ENCODE measurements around the gene PLCB2.
A peak's percentile ranks its signal among the peaks of the same experiment; 100 is the strongest.

The PLCB2 gene

DNA sequence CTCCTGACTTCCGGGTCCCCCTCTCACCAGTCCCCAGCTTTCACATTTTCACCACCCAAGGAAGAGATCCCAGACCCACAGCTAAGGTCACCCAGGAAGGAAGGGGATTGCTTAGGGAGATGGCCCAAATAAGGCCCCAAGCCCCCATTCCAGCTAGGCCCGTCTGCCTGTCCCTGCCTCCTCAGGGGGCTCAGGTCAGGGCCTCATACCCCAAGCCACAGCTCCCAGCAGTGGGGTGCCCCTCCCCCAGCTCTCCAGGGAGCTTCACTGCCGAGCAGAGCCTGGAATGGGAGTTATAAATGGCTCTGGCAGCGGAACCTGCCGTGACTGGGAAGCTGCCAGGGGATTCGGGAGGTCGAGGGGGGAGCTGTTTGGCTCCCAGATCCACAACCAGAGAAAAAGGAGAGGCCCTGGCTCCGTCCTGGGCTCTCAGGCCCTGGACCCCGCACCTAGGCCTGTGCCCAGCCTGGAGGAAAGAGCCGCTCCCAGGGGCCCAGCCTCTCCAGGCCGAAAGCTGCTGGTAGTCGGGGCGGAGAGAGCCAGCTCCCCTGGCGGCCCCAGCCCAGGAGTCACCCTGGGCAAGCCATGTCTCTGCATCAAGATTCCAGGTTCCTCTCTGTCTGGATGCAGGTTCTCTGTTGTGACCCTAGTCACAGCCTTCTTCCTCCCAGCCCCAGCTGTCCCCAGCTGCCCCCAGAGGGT is 32.5 kb upstream of the PLCB2 start:
- peak; percentile 90 for DNase-seq (ENCODE audit: low read depth, low spot score)

DNA sequence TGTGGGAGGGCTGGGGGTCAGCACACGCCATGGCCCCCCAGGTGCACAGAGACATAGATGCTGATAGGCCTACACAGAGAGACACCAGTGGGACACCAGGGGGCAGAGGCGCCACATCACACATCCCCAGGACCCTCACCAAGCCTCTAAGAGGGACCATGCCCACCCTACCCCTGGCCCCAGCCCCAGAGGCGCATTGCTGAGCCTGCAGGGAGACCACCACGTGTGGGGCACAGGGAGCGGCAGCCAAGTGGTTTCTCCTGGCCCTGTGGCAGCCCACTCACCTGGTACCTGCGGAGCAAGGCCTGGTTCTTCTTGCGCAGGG is 31.8 kb upstream of the PLCB2 start:
- DNase-seq (ENCODE audit: low read depth, low spot score) = peak; percentile 59

DNA sequence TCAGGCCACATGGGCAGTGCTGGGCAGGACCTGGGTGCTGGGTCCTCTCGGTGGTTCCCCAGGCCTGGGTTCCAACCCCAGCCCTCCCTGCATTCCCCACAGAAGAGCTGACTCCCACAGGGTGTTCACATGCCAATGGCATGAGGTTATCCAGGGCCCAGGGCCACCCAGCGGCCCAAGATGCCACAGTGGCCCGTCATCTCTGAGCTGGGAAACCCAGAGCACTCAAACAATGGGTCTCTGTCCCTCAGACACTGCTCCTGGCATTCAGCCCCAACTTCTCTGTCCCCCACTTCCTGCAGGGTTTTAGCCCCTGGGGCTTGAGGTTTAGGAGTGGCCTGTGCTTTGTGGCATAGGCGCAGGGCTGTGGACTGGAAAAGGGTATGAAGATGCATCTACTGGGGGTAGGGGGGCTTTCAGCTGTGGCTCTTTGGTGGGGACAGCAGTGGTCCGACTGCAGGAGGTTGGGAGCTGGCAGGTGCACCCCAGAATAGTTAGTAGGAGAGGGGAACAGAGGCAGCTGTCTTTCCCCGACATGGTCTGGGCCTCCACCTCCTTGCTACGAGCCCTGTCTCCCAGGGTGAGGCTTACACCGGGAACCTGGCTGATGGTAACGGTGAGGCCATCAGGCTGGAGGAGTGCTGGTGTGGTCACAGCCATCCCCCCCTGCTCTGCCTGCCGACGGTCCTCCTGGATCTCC is 31.3 kb upstream of the PLCB2 start:
- DNase-seq (ENCODE audit: low read depth, low spot score) = peak; percentile 98

DNA sequence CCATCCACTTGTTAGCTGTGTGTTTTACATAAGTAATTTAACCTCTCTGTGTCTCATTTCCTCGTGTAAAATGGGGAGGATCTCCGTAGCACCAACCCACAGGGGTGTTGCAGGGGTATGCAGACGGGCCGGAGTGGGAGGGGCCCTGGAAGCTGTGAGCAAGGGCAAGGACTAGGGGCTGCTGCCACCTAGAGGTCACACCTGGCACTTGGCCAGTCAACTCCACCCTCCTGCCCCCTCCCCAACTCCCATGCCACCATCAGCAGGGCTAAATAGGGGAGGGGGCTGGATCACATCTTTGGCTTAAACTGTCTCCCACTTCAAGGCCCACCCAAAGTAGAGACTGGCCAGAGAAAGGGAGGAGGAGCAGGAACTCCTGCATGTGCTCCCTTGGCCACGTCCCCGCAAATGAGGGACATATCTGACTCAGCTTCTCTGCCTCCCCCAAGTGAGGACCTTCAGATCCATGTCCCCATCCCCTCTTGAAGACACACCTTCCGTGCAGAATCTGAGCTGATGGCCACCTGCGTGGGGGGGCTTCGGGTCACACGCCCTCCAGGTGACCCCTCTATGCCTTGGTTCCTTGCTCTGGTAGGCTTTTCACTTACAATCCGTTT is 30.4 kb upstream of the PLCB2 start:
- peak; percentile 87 for DNase-seq (ENCODE audit: low read depth, low spot score)

DNA sequence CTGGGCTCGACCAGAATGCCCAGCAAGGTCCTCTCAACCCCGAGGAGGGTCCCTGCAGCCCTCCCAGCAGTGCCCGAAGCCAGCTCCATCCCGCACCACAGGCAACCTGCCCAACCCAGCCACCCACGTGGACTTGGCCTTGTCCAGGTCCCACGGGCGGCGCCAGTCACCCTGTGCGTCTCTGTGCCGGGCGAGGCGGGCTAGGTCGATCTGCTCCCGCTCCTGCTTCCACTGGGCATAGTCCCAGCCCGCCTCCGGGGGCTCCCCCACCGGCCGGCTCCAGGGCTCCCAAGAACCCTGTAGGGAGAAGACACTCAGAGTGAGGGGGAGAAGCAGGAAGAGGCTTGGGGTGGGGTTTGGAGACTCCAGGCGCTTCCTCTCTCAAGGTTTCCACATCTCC is 29.9 kb upstream of the PLCB2 start:
- no peak for DNase-seq (ENCODE audit: low read depth, low spot score)

DNA sequence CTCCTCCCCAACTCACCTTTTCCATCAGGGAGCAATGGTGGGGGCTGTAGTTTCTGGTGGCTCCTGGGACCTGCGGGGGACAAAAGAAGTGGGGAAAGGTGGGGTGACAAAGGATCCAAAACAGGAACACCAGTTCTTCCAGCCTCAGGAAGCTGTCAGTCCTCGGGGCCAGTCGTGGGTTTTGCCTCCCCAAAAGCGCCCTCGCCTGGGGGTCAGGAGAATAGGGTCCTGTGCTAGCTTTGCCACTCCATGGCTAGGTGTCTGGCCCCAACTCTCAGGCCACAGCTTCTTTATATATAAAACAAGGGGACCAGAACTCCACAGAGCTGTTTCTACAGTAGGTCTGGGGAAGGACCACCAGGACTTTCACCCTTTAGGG is 29.0 kb upstream of the PLCB2 start:
- DNase-seq (ENCODE audit: low read depth, low spot score) = no peak

DNA sequence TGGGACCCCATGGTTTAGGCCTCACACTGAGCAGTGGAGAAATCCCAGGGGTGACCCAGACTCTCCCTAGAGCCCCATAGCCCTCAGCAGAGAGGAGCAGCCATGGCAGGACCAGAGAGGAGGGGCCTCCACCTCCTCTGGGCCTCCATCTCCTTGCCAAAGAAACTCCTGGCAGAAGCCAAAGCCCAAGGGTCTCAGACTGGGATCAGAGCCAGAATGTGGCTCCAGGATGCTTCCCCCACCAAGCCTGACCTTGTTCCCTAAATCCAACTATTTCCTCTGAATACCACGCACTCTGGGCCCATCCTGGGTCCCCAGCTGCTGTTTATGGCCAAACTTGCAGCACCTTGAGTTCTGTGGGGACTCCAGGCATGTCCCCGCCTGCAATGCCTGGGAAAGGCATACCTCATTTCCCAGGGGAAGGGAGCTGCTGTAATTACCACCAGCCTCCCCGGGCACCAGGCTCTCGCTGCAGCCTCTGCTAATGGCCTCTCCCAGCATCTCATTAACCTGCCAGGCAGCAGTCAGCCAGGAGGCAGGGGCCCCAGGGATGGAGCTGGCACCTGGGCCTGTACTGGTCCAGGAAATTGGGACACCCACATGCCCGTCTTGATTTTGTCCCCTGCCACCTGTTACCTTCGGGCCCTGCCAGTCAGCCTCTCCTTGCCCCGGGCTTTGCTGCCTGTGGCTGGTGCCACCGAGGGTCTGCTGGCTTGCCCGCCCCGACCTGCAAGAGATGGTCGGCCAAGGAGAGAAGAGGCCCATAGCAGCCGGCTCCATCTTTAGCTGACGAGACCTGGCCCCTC is 28.4 kb upstream of the PLCB2 start:
- no peak for DNase-seq (ENCODE audit: low read depth, low spot score)

DNA sequence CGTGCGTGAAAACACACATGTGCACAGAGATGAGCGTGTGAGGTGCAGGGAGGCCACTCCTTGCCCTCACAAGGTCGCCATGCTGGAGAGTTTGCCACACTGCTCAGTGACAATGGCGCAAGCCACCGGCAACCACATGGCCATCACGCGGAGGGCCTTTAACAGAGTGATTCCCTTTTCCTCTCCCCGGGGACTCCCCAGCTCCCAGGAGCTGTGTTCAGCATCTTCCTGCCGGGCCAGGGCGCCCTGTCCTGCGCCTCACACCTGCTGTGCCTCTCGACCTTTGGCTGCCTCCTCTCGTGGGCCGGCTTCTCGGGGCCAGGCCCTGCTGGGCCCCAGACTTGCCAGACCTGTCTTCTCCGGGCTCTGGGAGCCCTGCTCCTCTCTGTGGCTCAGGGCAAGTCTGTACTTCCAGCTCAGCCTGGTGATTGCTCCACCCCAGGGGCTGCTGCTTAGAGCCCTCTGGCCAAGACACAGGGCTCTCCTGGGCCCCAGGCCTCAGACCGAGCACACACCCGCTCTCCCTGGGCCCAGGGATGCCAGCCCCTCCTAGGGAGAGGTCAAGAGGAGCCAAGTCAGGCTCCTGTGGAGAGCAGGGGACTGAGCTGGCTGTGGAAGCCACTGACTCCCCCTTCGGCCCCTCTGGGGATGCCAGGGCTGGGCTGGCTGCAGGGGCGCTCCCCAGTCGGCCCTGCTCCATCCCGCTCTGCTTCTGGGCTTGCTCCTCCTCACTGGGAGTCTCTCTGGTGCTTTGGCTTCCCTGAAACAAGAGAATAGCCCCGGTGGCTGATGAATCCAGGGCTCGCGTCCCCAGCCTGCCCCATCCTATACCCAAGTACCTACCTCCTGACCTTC is 27.4 kb upstream of the PLCB2 start:
- no peak for DNase-seq (ENCODE audit: low read depth, low spot score)

DNA sequence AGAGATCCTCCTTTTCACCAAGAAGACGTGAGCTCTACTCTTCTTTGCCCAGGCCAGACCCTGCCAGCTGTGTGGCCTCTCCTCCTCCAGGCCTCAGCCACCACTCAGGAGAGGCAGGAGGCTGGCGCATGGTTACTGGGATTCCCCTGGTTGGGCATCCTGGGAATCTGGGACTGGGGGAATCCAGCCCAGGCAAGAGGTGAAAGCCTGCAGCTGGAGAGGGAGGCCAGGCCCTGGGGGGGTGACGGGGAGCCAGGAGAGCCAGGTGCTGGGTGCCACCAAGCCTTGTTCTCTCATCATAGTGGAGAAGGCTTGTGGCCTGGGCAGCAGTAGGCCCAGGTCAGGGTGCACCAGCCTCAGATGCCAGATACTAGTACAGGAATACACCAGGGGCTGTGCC is 26.8 kb upstream of the PLCB2 start:
- DNase-seq (ENCODE audit: low read depth, low spot score) = no peak

DNA sequence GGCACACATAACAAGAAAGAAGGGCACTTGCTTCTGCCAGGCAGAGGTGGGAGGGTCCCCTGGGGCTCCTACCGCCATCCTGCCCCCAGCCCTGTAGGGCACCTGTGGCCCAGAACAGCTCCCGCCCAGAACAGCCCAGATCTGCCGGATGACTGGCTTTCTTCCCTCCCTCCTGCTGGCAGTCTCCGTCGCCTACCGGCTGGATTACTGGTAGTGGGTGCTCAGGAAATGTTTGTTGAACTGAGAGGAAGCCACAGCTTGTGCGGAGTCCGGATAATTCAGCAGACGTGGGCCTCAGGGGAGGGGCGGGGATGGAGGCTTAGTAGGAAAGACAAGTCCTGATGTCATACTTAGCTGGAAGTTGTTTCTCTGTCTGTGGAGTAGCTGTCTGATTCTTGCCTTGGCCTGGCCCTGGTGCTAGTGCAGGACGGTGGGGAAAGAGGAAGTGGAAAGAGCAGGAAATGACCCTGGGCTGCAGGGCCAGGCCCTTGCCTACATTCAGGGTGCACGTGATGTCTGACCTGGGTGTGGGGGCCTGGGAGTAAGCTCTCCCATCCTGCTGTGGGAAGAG is 26.3 kb upstream of the PLCB2 start:
- DNase-seq (ENCODE audit: low read depth, low spot score) = peak; percentile 63

DNA sequence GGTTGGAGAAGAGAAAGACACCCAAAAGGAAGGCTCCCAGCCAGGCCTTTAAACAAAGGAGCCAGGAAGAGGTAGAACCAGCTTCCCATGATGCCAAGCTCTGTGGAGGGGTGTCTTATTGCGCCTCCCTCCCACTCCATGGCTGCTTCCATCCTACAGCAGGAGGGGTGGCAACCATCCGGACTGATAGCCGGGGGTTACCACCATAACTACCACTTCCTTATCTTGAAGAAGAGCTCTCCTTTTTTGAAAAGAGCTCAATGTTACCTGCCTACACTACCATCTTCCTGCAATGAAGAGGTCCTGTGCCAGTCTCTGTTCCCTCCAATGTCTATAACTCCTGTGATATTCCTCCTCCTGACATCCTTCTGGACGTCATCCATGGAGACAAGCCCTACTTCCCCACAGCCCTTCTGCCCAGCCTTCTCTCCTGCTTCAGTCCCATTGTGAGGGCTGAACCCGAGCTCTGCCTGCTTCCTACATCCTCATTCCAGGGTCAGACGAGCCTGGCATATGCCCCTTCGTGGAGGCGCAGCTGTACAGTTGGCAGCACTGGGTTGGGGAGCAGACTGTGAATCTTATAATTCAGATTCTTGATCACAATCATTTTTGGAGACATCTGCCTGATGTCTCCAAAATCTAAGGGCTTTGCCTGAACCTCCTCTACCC is 24.5 kb upstream of the PLCB2 start:
- no peak for DNase-seq (ENCODE audit: low read depth, low spot score)

DNA sequence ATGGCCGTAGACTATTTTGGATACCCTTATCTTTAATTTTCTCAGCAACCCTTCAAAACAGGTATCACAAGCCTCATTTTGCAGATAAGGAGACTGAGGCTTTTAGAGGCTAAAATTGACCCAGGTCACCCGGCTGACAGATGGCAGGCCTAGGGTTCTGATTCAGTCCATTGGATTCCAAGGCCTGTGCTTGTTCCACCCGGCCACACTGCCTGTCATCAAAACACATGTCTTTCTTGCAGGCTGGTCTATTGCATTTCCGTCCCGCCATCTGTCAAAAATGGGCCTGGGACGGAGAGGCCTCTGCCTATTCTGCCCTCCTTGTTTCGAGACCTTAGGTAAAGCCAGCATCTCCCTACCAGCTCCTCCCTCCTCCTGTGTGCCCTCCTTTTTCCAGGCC is 23.9 kb upstream of the PLCB2 start:
- DNase-seq (ENCODE audit: low read depth, low spot score) = no peak

DNA sequence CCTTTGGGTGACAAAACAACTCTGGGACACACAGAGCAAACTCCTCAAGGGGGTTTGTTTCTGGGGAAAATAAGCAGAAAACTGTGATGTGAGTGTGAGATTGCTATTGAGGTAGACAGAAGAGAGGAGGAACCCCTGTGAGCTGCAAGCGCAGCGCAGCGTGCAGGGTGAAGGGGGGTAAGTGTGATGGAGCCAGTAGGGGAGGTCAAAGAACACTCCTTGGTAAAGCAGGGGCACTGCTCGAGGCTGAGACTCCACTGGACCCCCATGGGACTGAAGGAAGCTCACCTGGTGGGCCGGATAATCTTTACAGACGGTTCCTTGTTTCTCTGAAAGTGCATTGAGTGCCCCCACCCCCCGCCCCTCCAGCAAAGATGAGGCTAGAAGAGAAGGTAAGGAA is 23.3 kb upstream of the PLCB2 start:
- DNase-seq (ENCODE audit: low read depth, low spot score) = no peak

DNA sequence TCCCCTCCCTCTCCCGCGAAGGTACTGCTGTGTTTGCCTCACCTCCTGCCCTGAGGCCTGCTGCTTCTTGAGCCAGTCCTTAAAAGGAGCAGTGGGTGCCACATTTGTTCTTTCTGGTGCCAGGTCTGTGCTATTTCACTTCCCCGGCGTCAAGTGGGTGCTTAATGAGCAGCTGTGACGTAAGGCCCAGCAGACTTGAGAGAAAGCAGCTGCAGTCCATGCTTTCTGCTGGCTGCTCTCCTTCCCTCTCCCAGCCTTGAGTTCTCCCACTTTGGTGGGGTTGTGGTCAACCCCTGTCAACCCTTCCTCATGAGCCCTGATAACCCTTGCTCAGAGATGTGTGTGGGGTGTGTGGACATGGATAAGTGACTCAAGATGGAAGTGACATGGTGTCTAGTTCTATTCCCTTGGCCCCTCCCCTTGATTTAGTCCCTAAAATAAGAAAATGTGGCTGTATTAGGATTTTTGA is 22.7 kb upstream of the PLCB2 start:
- peak; percentile 58 for DNase-seq (ENCODE audit: low read depth, low spot score)

DNA sequence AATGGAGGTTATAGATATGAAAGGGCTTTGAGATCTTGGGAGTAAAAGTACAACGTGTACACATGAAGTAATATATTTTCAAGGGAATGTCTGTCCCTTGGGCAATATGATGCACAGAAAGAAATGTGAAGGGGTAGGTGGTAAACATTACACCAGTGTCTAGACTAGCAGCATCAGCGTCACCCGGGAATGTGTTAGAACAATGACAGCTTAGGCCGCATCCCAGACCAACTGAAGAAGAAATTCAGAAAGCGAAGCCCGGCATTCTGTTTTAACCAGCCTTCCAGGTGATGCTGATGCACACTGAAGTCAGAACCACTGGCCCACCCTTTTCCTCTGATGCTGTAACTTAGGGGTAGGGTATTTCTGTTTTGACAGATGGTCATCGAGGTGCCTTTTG is 22.1 kb upstream of the PLCB2 start:
- DNase-seq (ENCODE audit: low read depth, low spot score) = no peak

DNA sequence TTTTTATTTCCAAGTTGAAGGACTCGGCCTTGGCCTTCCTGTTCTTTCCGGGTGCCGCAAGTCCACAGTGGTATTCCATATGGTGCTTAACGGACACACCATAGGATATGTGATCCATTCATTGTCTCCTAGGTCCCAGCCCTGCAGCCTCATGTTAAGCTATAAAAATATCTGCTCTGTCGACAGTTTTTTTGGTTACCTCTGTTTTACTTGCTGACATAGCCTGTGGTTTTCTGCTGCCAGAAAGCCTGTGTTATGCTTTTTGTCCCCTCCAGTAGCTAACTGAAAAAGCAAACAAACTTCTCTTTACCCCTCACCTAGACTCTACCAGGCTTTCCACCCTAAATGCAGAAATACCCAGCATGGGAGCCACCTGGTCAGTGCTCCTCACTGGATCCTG is 21.0 kb upstream of the PLCB2 start:
- DNase-seq (ENCODE audit: low read depth, low spot score) = no peak

DNA sequence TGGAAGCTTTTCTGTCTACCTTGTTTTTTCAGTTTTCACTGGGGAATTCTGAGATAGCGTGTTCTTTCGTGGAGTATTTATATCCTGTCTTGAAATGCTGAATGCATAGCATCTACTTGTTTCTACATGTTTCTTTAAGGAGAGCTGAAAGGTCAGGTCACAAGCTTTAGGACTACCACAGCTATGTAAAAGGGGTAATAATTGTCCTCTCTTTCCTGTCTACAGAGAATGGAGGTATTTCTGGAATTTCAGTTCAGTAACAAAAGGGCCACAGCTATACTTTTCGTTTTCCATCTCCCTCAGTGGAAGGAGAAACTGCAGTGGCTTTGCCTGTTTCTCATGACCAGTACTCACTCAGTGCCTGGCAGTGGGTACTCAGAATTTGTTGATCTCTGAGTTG is 20.4 kb upstream of the PLCB2 start:
- DNase-seq (ENCODE audit: low read depth, low spot score) = peak; percentile 64

DNA sequence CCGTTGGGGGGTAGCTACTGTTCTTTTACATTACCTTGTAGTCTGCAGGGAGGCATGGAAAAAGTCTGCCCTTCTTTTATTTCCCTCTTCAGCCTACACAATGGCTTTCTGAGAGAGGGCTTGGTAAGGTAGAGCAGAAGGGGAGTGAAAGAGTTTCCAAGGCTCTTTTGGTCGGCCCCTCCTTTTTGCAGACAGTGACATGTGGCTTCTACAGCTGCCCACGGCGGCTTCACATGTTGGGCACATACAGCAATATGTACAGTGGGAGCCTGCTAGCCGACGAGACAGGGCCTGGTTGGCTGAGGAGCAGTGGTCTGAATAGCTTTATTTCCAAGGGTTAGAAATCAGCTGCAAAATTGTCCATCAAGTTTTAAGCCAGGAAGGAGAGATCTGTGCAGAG is 19.7 kb upstream of the PLCB2 start:
- DNase-seq (ENCODE audit: low read depth, low spot score) = no peak

DNA sequence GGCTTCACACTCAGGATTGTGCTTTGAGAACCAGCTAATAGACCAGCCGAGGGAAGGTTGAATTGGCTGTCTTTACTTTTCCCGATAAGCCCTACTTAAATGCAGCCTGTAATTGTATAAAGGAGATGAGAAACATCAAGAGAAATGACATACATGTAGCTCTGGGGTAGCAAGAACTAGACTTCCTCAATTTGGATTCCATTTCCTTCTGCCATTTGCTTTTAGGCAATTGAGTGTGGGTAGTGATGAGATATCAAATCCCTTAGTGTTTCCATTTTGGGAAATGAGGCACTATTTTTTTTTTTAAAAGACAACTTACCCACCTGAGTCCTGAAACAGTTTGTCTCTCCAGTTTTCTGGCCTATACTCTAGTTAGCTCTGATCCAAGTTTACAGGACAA is 18.0 kb upstream of the PLCB2 start:
- no peak for DNase-seq (ENCODE audit: low read depth, low spot score)

DNA sequence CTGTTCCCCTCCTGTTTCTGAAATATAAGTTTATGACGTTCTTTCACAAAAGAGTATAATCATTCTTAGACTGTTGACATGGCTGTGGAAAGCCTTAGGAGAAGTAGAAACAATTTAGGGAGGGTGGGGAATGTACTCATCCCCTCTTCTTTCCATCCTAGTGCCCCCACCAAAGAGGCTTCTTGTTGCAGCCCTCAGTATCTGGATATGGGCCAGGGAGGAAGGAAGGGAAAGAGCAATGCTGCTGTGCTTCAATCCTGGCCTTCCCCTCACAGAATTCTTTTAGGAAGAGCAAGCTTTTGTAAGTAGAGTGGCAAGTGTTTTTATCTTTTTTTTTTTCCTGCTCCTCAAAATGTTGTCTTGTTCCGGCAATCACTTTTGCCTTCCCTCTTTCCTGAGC is 17.5 kb upstream of the PLCB2 start:
- DNase-seq (ENCODE audit: low read depth, low spot score) = no peak
